Psoas muscle (tissue), 8 donors: ENCODE measurements around the gene PAPSS1. TPM values are rescaled to one million over a fixed set of nuclear protein-coding genes. Genes with fewer than 3 reads are reported as not detected.

ENCODE experiments used
- ATAC-seq, 4 donors: fragments of 200-7000 bp; cut with Tn5 transposase; one replicate each; pipeline ENCODE4 v1.9.1; 2020; ENCODE audit warnings: moderate library complexity in 3 of 4, mild to moderate bottlenecking in 2 of 4
- DNase-seq, 2 donors: peaks; one replicate each; pipeline ENCODE4 v3.0.0-alpha.2; 2020
- H3K27ac ChIP-seq: fragments of 200-600 bp; one replicate; pipeline ENCODE4 v1.8.0; 2022
- H3K27me3 ChIP-seq, 3 donors: fragments of 200-600 bp in 1 of 3; one replicate each; pipeline versions ENCODE4 v1.6.1 to v1.8.0; 2013 to 2022; ENCODE audit warnings: low read length in 2 of 3, mild to moderate bottlenecking in 2 of 3, moderate library complexity in 1 of 3; ENCODE audit not compliant: insufficient read depth in 3 of 3
- H3K36me3 ChIP-seq, 2 donors: fragments of 200-600 bp in 1 of 2; one replicate each; pipeline versions ENCODE4 v1.6.1 to v1.8.0; 2013 to 2022; ENCODE audit warnings: low read depth in 1 of 2, mild to moderate bottlenecking in 1 of 2, moderate library complexity in 1 of 2; ENCODE audit not compliant: insufficient read depth in 1 of 2
- H3K4me1 ChIP-seq: fragments of 200-600 bp; one replicate; pipeline ENCODE4 v1.8.0; 2022
- H3K4me3 ChIP-seq: fragments of 200-600 bp; one replicate; pipeline ENCODE4 v1.8.0; 2022; ENCODE audit warnings: mild to moderate bottlenecking
- H3K9me3 ChIP-seq: fragments of 200-600 bp; one replicate; pipeline ENCODE4 v1.8.0; 2022
- CTCF ChIP-seq: fragments of 200-600 bp; IDR thresholded peaks from one replicate; pipeline ENCODE4 v1.8.0; 2022; ENCODE audit warnings: antibody characterized with exemption
- WGBS, 3 donors: extraction: QIAGEN DNeasy Blood & Tissue Kit; methylation state at CpG; one replicate each; pipeline versions ENCODE4 v1.1.6 to v1.1.7; 2013; 5-methylcytosine and 5-hydroxymethylcytosine counted together
- intact Hi-C, 2 donors: fragments of 100-400 bp; cut with DNase I; formaldehyde crosslinking; loops; one replicate each; pipeline versions ENCODE4 v1.11.0 to v1.14.2; 2022
- polyA plus RNA-seq, 3 donors: library from polyadenylated mRNA; stranded (reverse); fragments of 200-250 nt; gene quantifications; one replicate each; pipeline ENCODE4 v1.2.3, GENCODE V29; 2013
- total RNA-seq, 4 donors: library from RNA; stranded (reverse); fragmentation: NEBNext Ultra II Directional in 2 of 4; extraction: Animal tissue kit (Norgen Biotek cat#: 25700) in 2 of 4; gene quantifications; one replicate each; pipeline versions ENCODE4 v1.2.1 to v1.2.4, GENCODE V29; 2021 to 2023
- donor health status: healthy with polysubstance abuse.
- donor health status: DM: no; HTN: no; CAD: no; lungs with moderate emphysema.
- donor health status: Bipolar disorder and iron deficiency.
- donor health status: healthy.
- donor health status: DM: yes; HTN: yes; CAD: no.
- donor health status: DM: no; HTN: no; CAD: no.
- donor health status: DM: no; HTN: no; CAD: no.
- donor health status: DM: yes; HTN: yes; CAD: no.

The PAPSS1 gene
- total and polyA plus RNA-seq, 7 donors, result 4.0 to 10.8 (median 5.5) TPM

GRCh38 chr4:107629318-107629717 is 90.7 kb downstream of the PAPSS1 start:
- Histone ChIP-seq H3K9me3 (no peaks in the 10 kb centered on the region), H3K36me3 (no peaks in the 10 kb centered on the region), H3K27me3 (no peaks in the 10 kb centered on the region), H3K4me3 (no peak overlapping the region), H3K27ac (no peak overlapping the region), H3K4me1 (no peaks in the 10 kb centered on the region)
- ATAC-seq, result no peak
- 36 to 49% (median 45%) methylated on average over 3 of the region's 3 CpGs for WGBS, 3 donors
- no peak for DNase-seq
- TF ChIP-seq CTCF, result no peak
- intact Hi-C loops, result no loop called here

GRCh38 chr4:107625391-107625902 is 94.6 kb downstream of the PAPSS1 start:
- no peak for DNase-seq
- no peaks in the 10 kb centered on the region for H3K9me3 ChIP-seq
- no peak for TF ChIP-seq CTCF
- intact Hi-C loops, result no loop called here
- H3K36me3 ChIP-seq, result no peaks in the 10 kb centered on the region
- no peak for ATAC-seq
- H3K4me3 ChIP-seq, result no peak overlapping the region
- WGBS, 3 donors, result 97 to 98% (median 97%) methylated on average over 4 of the region's 4 CpGs
- H3K27me3 ChIP-seq, result no peaks in the 10 kb centered on the region
- H3K4me1 ChIP-seq, result no peaks in the 10 kb centered on the region
- H3K27ac ChIP-seq, result no peak overlapping the region

GRCh38 chr4:107624024-107624423 is 96.0 kb downstream of the PAPSS1 start:
- WGBS, 3 donors, result 93 to 98% (median 94%) methylated on average over 2 of the region's 2 CpGs
- H3K27me3 ChIP-seq, result no peaks in the 10 kb centered on the region
- no peak overlapping the region for H3K4me3 ChIP-seq
- no peak for DNase-seq
- intact Hi-C loops, result no loop called here
- no peaks in the 10 kb centered on the region for H3K4me1 ChIP-seq
- no peaks in the 10 kb centered on the region for H3K36me3 ChIP-seq
- H3K27ac ChIP-seq, result no peak overlapping the region
- no peaks in the 10 kb centered on the region for H3K9me3 ChIP-seq
- TF ChIP-seq CTCF, result no peak
- ATAC-seq, result no peak

GRCh38 chr4:107622006-107622405 is 98.0 kb downstream of the PAPSS1 start:
- Histone ChIP-seq H3K4me1 (no peaks in the 10 kb centered on the region), H3K9me3 (no peaks in the 10 kb centered on the region), H3K4me3 (no peak overlapping the region), H3K36me3 (no peaks in the 10 kb centered on the region), H3K27me3 (no peaks in the 10 kb centered on the region), H3K27ac (no peak overlapping the region)
- intact Hi-C loops, result no loop called here
- WGBS, 3 donors, result 97 to 99% (median 98%) methylated on average over 2 of the region's 2 CpGs
- no peak for TF ChIP-seq CTCF
- ATAC-seq, result no peak
- DNase-seq, result no peak

GRCh38 chr4:107619731-107620130 is 100.3 kb downstream of the PAPSS1 start:
- TF ChIP-seq CTCF, result no peak
- DNase-seq (no peak), ATAC-seq (no peak)
- WGBS, 3 donors, result 48 to 71% (median 51%) methylated on average over 2 of the region's 2 CpGs
- Histone ChIP-seq H3K9me3 (peaks cover 6% of the 10 kb centered on the region), H3K4me3 (no peak overlapping the region), H3K27me3 (no peaks in the 10 kb centered on the region), H3K4me1 (no peaks in the 10 kb centered on the region), H3K27ac (no peak overlapping the region), H3K36me3 (no peaks in the 10 kb centered on the region)
- intact Hi-C loops, result no loop called here
